GM18502 (cell line): ENCODE measurements around the gene CALN1.

Experiments
- ATAC-seq: cut with Tn5 transposase; IDR thresholded peaks from one replicate; pipeline ENCODE4 v1.9.1; 2021; ENCODE audit warnings: mild to moderate bottlenecking; ENCODE audit not compliant: unreplicated experiment, poor library complexity

The CALN1 gene

GRCh38 chr7:72016574-72016973 lies 395.6 kb downstream of the CALN1 start:
- ATAC-seq: no peak

- ATAC-seq: no peak
Measured at GRCh38 chr7:72015136-72015535, 397.0 kb downstream of the CALN1 start.

- no peak for ATAC-seq
Measured at GRCh38 chr7:72007018-72007417, 405.1 kb downstream of the CALN1 start.

DNA sequence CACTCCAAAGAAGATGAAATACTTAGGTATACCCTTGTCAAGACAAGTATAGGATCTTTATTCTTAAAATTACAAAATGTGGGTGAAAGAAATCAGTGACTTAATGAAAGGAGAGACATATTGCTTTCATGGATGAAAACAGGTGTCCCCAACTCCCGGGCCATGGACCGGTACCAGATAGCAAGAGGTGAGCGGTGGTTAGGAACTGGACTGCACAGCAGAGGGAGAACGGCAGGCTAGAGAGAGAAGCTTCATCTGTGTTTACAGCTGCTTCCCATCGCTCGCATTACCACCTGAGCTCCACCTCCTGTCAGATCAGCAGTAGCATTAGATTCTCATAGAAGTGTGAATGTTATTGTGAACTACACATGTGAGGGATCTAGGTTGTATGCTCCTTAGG lies 408.9 kb downstream of the CALN1 start:
- ATAC-seq: no peak

DNA sequence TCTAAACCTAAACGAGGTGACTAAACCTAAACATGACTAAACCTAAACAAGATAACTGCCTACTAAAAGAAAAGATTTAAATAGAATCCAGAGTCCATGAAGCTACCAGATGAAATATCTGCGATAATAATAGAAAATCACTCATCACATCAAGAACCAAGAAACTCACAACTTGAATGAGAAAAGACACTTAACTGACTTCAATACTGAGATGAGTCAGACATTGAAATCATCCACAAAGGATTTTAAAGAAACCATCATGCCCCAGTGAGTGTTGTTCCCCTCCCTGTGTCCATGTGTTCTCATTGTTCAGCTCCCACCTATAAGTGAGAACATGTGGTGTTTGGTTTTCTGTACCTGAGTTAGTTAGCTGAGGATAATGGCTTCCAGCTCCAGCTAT lies 416.0 kb downstream of the CALN1 start:
- ATAC-seq: no peak

DNA sequence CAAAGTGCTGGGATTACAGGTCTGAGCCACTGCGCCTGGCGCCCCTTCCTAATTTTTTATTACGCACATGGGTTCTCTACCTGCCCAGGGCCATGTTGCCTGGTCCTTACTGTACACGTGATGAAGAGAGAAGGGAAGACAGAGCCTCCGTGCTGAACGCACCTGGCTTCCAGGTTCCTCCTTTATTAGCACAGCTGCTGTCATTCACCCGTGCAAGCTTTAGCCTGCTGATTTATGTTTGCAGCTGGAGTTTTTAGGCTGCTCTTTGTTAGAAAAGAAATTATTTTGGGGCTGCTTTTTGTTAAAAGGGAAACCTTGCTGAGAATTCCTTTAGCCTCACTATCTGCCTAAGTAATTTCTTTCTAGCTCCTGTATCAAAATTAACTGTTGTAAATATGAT lies 417.0 kb downstream of the CALN1 start:
- no peak for ATAC-seq

GRCh38 chr7:71991586-71991985 lies 420.6 kb downstream of the CALN1 start:
- no peak for ATAC-seq

GRCh38 chr7:71990138-71990462 lies 422.0 kb downstream of the CALN1 start:
- no peak for ATAC-seq

DNA sequence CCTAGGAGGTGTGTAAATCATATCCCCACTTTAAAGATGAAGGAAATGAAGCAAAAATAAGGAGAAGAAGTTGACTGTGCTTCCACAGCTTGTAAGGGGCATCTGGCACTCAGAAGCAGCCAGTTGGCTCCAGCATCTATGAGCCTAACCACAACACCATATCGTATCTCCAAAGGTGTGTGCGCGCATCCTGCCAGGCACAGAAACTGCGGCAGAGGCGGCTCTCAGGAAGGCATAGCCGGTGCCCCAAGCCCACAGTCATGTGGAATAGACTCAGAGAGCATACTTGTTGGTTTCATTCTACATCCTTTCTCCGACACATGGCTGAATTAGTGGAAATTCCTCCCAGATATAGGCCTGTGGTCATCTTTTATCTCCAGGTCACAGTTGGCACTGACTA lies 423.9 kb downstream of the CALN1 start:
- ATAC-seq: no peak

DNA sequence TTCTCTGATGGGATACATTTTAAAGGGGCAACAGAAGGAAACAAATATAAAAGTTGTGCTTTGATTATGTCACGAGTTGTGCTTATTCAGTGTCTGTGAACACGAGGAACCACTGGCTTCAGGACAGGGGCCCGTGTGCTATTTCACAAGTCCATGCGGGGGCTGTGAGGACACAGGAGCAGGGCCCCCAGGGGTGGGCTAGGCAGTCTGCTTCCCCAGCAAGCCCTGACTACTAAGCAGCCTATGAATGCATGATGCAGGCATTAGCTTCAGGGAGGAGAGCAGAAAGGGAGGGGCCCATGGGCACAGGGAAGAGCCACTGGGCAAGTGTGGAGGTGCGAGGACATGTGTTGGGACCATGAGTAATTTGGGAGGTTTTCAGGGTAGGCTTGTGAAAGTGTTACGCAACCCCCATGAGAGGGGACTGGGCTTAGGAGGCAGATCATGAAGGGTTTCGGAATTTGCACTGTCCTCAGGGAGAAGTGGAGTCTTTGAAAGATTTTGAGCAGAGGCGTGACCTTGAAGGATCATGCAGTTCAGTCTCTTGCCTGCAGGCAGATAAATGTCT lies 424.9 kb downstream of the CALN1 start:
- no peak for ATAC-seq

DNA sequence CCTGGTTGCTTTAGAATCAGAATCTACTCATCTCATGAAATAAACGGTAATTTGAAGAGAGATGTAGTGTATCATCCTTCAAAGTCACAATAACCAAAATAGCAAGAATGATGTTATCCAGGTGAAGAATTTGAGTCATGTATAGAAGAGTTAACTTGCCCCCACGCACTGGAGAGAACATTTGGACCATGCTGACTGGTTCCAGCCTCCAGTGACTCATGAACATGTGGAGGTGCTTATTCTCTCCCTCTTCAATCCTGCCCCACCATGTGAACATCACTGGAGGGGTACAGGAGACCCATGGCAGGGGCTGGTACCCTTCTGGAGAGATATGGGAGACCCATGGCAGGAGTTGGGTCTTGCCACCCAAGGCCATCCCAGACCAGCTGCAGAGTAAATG lies 427.8 kb downstream of the CALN1 start:
- no peak for ATAC-seq

DNA sequence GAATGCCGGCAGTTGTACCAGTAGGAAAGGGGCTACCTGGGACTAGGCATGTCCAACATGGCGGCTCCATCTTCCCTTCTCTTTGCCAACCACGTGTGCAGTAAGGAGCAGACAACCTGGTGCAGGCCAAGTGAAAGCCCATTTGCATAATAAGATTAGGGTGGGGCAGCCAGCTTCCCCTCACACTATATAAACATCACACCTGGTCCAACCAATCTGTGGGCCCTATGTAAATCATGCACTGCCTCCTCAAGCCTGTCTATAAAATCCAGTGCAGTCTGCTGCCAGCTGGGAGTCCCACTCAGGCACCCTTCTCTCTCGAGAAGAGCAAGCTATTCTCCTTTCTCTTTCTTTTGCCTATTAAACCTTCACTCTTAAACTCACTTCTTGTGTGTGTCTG lies 429.3 kb downstream of the CALN1 start:
- no peak for ATAC-seq

GRCh38 chr7:71976645-71977044 lies 435.5 kb downstream of the CALN1 start:
- no peak for ATAC-seq

DNA sequence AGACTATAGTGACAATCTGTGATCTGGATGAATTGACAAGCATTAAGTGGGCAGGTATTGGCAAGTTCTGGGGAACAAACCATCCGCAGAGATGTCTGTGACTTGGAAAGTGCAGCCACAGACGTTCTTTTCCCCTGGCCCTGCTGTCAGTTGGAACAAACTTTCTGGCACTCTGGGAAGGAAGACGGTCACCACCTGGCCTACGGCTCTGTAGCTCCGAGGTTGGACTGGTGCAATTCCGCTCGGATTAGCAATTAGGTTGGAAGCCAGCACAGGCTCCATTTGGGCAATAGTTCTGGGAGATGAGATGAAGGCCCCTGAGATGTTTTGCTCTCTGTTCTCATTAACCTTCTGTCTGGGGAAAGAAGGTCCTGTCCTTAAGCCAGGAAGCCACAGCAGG lies 437.5 kb downstream of the CALN1 start:
- no peak for ATAC-seq

GRCh38 chr7:71972534-71972933 lies 439.6 kb downstream of the CALN1 start:
- ATAC-seq: no peak

- no peak for ATAC-seq
Measured at GRCh38 chr7:71970725-71971124, 441.4 kb downstream of the CALN1 start.

DNA sequence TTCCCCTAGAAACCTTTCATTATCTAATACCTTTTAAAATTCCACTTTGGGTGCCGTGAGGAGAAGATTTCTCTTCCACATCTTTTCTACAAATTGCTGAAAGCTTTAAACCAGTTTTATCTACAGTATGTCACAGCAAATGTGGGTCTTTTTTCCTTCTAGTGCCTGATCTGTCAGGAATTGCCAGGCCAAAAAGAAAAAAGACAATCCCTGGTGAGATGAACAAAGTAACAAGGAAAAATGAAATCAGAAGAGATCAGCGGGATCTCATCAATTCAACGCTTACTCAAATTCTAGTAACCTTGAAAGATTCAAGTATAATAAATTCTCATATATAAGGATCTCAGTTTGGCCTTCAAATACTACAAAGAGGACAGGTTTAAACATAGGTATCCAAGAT lies 449.5 kb downstream of the CALN1 start:
- no peak for ATAC-seq

- no peak for ATAC-seq
Measured at GRCh38 chr7:71961283-71961682, 450.9 kb downstream of the CALN1 start.

DNA sequence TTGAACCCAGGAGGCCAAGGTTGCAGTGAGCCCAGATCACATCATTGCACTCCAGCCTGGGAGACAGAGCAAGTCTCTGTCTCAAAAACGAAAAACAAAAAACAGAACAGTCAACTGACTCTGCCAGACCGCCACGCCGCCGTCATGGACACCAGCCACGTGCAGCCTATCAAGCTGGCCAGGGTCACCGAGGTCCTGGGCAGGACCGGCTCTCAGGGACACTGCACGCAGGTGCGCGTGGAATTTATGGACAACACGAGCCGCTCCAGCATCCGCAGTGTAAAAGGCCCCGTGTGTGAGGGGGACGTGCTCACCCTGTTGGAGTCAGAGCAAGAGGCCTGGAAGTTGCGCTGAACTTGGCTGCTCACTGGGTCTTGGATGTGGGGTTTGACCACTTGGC lies 470.0 kb downstream of the CALN1 start:
- no peak for ATAC-seq

DNA sequence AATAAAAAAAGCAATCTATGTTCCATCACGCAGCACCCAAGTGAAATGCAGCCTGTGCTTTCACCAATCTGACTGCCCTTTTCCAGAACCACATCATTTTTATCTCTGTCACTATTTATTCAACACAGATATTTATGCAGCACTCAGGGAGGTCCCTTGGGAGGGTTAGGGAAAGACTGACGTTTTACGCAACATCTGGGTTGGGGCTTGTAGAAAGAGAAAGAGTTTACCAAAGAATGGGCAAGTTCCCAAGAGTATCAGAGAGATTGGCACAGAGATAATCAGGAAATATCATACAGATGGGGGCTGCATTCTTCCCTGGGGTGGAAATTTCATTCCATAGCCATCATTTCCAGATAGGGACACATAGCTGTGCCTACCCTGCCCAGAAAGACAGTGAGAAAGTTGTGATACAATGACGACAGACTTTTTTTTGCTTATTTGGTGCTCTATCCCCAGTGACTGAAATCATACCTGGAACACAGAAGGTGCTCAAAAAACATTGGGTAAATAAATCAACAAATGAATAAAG lies 474.2 kb downstream of the CALN1 start:
- no peak for ATAC-seq

DNA sequence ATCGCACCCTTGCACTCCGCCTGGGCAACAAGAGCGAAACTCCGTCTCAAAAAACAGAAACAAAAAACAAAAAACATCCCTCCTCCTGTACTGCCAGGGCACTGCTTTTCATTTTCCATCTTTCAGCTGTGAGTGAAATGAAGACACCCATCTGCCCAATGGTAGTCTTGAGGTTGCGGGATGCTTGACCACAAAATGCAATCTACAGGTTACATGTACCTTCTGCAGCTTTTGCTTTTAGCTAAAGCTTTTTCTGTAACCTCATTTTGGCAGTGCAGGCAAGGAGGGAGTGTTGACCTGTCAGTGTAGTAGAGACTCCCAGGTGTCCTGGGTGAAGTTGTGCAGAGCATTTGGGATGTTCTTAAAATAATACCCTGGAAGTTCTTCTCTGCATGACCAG lies 476.5 kb downstream of the CALN1 start:
- ATAC-seq: no peak

DNA sequence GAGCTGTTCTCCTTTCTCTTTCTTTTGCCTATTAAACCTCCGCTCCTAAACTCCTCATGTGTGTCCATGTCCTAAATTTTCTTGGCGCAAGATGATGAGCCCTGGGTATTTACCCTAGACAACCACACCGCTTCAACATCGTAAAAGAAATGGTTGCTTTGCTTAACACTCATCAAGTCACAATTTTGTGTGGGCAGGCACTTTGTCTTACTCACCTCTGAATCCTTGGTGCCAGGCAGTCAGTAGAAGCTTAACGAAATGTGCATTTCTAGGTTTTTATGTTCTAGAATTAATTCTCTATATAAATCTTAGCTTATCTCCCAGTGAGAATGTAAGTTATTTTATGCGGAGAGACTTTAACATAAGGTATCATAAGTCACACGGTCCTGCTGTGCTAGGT lies 478.7 kb downstream of the CALN1 start:
- ATAC-seq: no peak

- ATAC-seq: no peak
Measured at GRCh38 chr7:71925663-71926062, 486.5 kb downstream of the CALN1 start.
